ENCODE results near the gene MVB12B. TPM values are rescaled to one million over a fixed set of nuclear protein-coding genes. Genes with fewer than 3 reads are reported as not detected.

MVB12B gene
- total RNA-seq, 2 experiments from 2014 or later = 14.3 to 15.3 TPM

DNA sequence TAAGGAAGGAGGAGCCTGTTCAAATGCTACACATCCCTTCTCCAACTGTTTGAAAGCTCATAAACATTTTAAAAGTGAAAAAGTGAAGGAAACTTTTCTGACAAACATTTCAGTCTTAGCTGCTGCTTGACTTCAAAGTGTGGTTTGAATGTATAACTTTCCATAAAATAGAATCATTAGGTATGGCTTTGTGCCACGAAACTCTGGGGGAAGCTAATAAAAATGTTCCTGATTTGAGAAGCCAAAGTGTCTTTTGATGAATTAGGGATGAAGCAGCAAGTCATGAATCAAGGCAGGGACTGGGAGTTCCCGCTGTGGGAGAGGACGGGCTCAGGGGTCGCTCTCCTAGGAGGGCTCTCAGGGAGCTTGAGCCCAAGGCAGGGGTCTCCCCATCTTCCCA, 15.3 kb downstream of the MVB12B start:
- H3K36me3 Mint-ChIP-seq (ENCODE audit: low read depth) = peaks cover 57% of the 10 kb centered on the region
- H3K27ac Mint-ChIP-seq = no peak overlapping the region
- intact Hi-C loops (cut with DNase I, micrococcal nuclease) = no loop called here
- no peak for DNase-seq
- CTCF ChIA-PET = no interaction called here
- H3K27me3 Mint-ChIP-seq = no peaks in the 10 kb centered on the region
- no peak overlapping the region for H3K4me3 ChIP-seq (ENCODE audit: low read length)
- H3K4me1 Mint-ChIP-seq (ENCODE audit: low read depth) = peaks cover 11% of the 10 kb centered on the region
- no peak for TF ChIP-seq CTCF (IDR thresholded peaks at IDR 0.05)
- no peaks in the 10 kb centered on the region for H3K9me3 Mint-ChIP-seq
- H3K4me3 Mint-ChIP-seq = no peak overlapping the region
- POLR2A ChIA-PET = no interaction called here
- H3K4me1 ChIP-seq (ENCODE audit: insufficient read depth, low read length) = no peaks in the 10 kb centered on the region
- no peak overlapping the region for H3K27ac ChIP-seq (ENCODE audit: low read depth in 1 of 2, low read length in 2 of 2)
- no peak for ATAC-seq (ENCODE audit: poor library complexity)
- H3K9me3 ChIP-seq (ENCODE audit: control insufficient read depth in 1 of 2, insufficient read depth in 1 of 2, low read length in 2 of 2) = no peaks in the 10 kb centered on the region
- no peaks in the 10 kb centered on the region for H3K27me3 ChIP-seq (ENCODE audit: control insufficient read depth in 1 of 2, insufficient read depth in 2 of 2, low read length in 2 of 2)
- H3K36me3 ChIP-seq (ENCODE audit: insufficient read depth, low read length) = peaks cover 22% of the 10 kb centered on the region

GRCh38 chr9:126342621-126343031, 16.0 kb downstream of the MVB12B start:
- POLR2A ChIA-PET = no interaction called here
- Mint-ChIP-seq H3K36me3 (ENCODE audit: low read depth) (peaks cover 58% of the 10 kb centered on the region), H3K4me3 (no peak overlapping the region), H3K9me3 (no peaks in the 10 kb centered on the region), H3K4me1 (ENCODE audit: low read depth) (peaks cover 11% of the 10 kb centered on the region), H3K27ac (no peak overlapping the region), H3K27me3 (no peaks in the 10 kb centered on the region)
- ATAC-seq (ENCODE audit: poor library complexity) = no peak
- Histone ChIP-seq H3K27ac (ENCODE audit: low read depth in 1 of 2, low read length in 2 of 2) (no peak overlapping the region), H3K4me1 (ENCODE audit: insufficient read depth, low read length) (no peaks in the 10 kb centered on the region), H3K4me3 (ENCODE audit: low read length) (no peak overlapping the region), H3K9me3 (ENCODE audit: control insufficient read depth in 1 of 2, insufficient read depth in 1 of 2, low read length in 2 of 2) (no peaks in the 10 kb centered on the region), H3K36me3 (ENCODE audit: insufficient read depth, low read length) (peaks cover 22% of the 10 kb centered on the region), H3K27me3 (ENCODE audit: control insufficient read depth in 1 of 2, insufficient read depth in 2 of 2, low read length in 2 of 2) (no peaks in the 10 kb centered on the region)
- no peak for DNase-seq
- intact Hi-C loops (cut with DNase I, micrococcal nuclease) = no loop called here
- CTCF ChIA-PET = no interaction called here
- TF ChIP-seq CTCF (IDR thresholded peaks at IDR 0.05) = no peak

DNA sequence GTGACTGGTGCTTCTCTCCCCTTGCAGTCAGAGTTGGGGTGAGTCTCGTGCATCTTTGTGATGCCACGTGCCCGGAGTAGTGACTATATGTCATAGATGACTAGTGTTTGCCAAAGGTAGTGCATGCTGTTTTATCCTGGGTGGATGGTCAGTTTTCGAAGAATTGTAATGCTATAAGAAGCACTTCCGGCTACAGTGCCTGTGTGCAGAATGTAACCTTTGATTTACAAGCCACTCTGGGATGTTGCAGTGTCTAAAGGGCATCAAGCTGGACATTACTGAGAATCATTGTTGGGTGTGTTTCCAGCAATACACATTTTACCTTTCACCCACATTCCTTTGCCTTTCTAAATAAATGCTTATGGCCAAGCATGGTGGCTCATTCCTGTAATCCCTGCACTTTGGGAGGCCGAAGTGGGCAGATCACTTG, 16.7 kb downstream of the MVB12B start:
- ATAC-seq (ENCODE audit: poor library complexity) = no peak
- H3K27me3 ChIP-seq (ENCODE audit: control insufficient read depth in 1 of 2, insufficient read depth in 2 of 2, low read length in 2 of 2) = no peaks in the 10 kb centered on the region
- DNase-seq = no peak
- ChIA-PET POLR2A (no interaction called here), CTCF (no interaction called here)
- Mint-ChIP-seq H3K9me3 (no peaks in the 10 kb centered on the region), H3K27me3 (no peaks in the 10 kb centered on the region), H3K36me3 (ENCODE audit: low read depth) (peaks cover 58% of the 10 kb centered on the region), H3K27ac (no peak overlapping the region), H3K4me3 (no peak overlapping the region), H3K4me1 (ENCODE audit: low read depth) (peaks cover 11% of the 10 kb centered on the region)
- no peak for TF ChIP-seq CTCF (IDR thresholded peaks at IDR 0.05)
- no peaks in the 10 kb centered on the region for H3K9me3 ChIP-seq (ENCODE audit: control insufficient read depth in 1 of 2, insufficient read depth in 1 of 2, low read length in 2 of 2)
- no peaks in the 10 kb centered on the region for H3K4me1 ChIP-seq (ENCODE audit: insufficient read depth, low read length)
- intact Hi-C loops (cut with DNase I, micrococcal nuclease) = no loop called here
- no peak overlapping the region for H3K27ac ChIP-seq (ENCODE audit: low read depth in 1 of 2, low read length in 2 of 2)
- H3K36me3 ChIP-seq (ENCODE audit: insufficient read depth, low read length) = peaks cover 22% of the 10 kb centered on the region
- no peak overlapping the region for H3K4me3 ChIP-seq (ENCODE audit: low read length)

Data from CD4-positive, alpha-beta T cell (primary cell).